AG04449 (cell line): ENCODE results near the gene KRT82.

Experiments
- CTCF ChIA-PET: fragments of 350-600 bp; formaldehyde crosslinking; extraction: SDS; loops from one replicate; lab custom pipeline; 2021; ENCODE audit warnings: antibody characterized with exemption; lab: Yijun Ruan, JAX
- POLR2A ChIA-PET: fragments of 400-600, 350-600 bp; formaldehyde crosslinking; extraction: SDS; loops from one replicate; lab custom pipeline; 2020; ENCODE audit warnings: antibody characterized with exemption, inconsistent platforms; lab: Yijun Ruan, JAX
- DNase-seq: peaks from one replicate; pipeline ENCODE4 v3.0.0-alpha.2; 2010; ENCODE audit warnings: low read depth, low spot score
- H3K4me3 ChIP-seq: 2 replicates; pipeline ENCODE4 v1.5.1; 2011; ENCODE audit warnings: low read depth, mild to moderate bottlenecking, control low read depth, low read length
- TF ChIP-seq, protein P1 (sequence below): IDR thresholded peaks from one replicate; pipeline ENCODE4 v1.5.1; 2011; ENCODE audit warnings: mild to moderate bottlenecking, moderate library complexity, low read length, control low read depth, inconsistent platforms; ENCODE audit not compliant: insufficient read depth; ENCODE audit errors: missing control alignments

Gene KRT82

DNA sequence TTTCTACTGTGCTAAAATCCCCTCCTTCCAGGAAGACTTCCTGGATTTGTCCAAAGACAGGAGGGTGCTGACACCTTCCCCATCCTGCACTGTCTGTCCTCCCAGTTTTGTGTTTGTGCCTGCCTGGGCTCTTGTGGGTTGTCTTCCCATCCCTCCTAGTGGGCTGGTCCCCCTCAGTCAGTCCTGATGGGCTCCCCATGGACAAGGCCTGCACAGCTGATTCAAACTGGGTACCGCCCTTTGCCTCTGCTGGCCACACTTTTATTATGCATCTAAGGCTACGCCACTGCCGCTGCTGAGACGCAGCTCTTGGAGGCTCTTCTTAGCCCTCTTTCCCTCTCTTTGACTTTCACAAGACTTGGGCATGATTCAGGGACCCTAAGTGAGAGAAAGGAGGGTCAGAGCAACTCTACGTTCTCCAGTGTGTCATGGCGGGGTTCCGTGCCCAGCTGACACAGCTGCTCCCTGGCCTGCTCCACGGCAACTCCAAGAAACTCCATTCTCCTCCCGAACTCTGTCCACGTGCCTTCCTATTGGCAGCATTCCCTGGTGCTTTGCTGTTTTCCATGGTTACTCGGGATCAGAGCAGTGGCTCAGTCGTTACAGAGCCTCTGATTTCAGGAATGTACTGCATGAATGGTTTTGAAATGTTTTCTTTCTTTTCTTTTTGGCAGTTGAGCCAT lies 35.1 kb downstream of the KRT82 start:
- ChIA-PET CTCF (interaction anchor here (1.1 to 17.9 kb wide), 26 partner anchors 6 to 610 kb away, joined by 3 to 488 read pairs (median 16); partner anchors contain the start of gene KRT84), POLR2A (no interaction called here)
- DNase-seq, result no peak
- no peak overlapping the region for H3K4me3 ChIP-seq
- TF ChIP-seq, protein P1, sequence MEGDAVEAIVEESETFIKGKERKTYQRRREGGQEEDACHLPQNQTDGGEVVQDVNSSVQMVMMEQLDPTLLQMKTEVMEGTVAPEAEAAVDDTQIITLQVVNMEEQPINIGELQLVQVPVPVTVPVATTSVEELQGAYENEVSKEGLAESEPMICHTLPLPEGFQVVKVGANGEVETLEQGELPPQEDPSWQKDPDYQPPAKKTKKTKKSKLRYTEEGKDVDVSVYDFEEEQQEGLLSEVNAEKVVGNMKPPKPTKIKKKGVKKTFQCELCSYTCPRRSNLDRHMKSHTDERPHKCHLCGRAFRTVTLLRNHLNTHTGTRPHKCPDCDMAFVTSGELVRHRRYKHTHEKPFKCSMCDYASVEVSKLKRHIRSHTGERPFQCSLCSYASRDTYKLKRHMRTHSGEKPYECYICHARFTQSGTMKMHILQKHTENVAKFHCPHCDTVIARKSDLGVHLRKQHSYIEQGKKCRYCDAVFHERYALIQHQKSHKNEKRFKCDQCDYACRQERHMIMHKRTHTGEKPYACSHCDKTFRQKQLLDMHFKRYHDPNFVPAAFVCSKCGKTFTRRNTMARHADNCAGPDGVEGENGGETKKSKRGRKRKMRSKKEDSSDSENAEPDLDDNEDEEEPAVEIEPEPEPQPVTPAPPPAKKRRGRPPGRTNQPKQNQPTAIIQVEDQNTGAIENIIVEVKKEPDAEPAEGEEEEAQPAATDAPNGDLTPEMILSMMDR, result no peak

DNA sequence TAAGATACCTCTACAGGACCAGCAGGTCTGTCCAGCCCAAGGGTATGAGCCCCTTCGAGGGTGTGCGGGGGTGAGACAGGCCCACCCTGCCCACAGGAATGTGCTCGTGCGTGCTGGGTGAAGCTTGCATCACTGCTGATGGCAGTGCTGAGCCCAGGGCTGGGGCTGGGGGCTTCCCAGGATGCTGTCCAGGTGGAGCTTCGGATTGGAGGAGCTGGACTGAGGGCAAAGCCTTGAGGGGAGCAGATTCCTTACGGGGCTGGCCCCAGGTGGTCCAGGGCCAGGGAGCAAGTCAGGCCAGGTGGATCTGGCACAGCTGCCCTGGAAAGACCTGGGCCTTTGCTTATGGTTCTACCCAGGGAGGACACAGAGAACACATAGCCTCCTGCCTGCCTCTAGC lies 36.3 kb downstream of the KRT82 start:
- ChIA-PET CTCF (interaction anchor here (0.7 to 17.9 kb wide), 16 partner anchors 10 to 611 kb away, joined by 3 to 488 read pairs (median 8); partner anchors contain the start of gene KRT84), POLR2A (no interaction called here)
- DNase-seq, result no peak
- H3K4me3 ChIP-seq, result no peak overlapping the region
- TF ChIP-seq, protein P1, result no peak

GRCh38 chr12:52369211-52369610 lies 36.9 kb downstream of the KRT82 start:
- ChIA-PET CTCF (interaction anchor here (1.1 to 17.9 kb wide), 12 partner anchors 9 to 611 kb away, joined by 3 to 488 read pairs (median 14); partner anchors contain the start of gene KRT84), POLR2A (no interaction called here)
- H3K4me3 ChIP-seq, result no peak overlapping the region
- DNase-seq, result no peak
- TF ChIP-seq, protein P1, result no peak

- CTCF ChIA-PET, result interaction anchor here (0.6 to 17.9 kb wide), 12 partner anchors 8 to 612 kb away, joined by 3 to 488 read pairs (median 14); partner anchors contain the start of gene KRT84
- TF ChIP-seq, protein P1, result no peak
- POLR2A ChIA-PET, result interaction anchor here (0.5 kb wide), 1 partner anchor 133 kb away, joined by 3 read pairs; no protein-coding TSS in a partner anchor
- H3K4me3 ChIP-seq, result no peak overlapping the region
- no peak for DNase-seq
Observed at GRCh38 chr12:52368508-52368907, 37.6 kb downstream of the KRT82 start.

GRCh38 chr12:52367876-52368275 lies 38.3 kb downstream of the KRT82 start:
- DNase-seq, result no peak
- ChIA-PET CTCF (interaction anchor here (0.6 to 17.9 kb wide), 8 partner anchors 8 to 512 kb away, joined by 3 to 488 read pairs (median 38); partner anchors contain the start of gene KRT84), POLR2A (no interaction called here)
- TF ChIP-seq, protein P1, result no peak
- H3K4me3 ChIP-seq, result no peak overlapping the region
